HEK293T (cell line): ENCODE data around the gene RPS6KA5.
"Not testable (repeated sequence)": the region's sequence is repeated elsewhere in the genome, so short reads cannot be mapped to it uniquely, and the experiment has no call there.

Experiments
- ARNT ChIP-seq: fragments of 450-650 bp; IDR thresholded peaks from 2 replicates; pipeline ENCODE4 v1.6.1; 2017; ENCODE audit warnings: mild to moderate bottlenecking
- FOXK2 ChIP-seq: fragments of 450-650 bp; IDR thresholded peaks from 2 replicates; pipeline ENCODE4 v1.6.1; 2016; ENCODE audit warnings: mild to moderate bottlenecking
- SP1 ChIP-seq: fragments of 450-650 bp; IDR thresholded peaks from 2 replicates; pipeline ENCODE4 v1.6.1; 2017

DNA sequence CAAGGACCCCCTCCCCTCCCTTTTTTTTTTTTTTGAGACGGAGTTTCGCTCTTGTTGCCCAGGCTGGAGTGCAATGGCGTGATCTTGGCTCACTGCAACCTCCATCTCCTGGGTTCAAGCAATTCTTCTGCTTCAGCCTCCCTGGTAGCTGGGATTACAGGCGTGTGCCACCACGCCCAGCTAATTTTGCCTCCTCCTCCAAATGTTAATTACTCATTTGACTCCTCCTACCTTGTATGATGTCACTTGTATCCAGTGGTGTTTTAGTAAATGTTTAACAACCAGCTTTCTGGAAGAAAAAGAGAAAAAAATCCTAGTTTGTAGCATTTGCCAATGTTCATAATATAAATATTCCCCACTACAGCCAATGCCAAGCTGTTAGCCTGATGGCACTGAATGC is 37.2 kb upstream of the RPS6KA5 start:
- not testable (repeated sequence) for TF ChIP-seq FOXK2, ARNT, SP1
